ENCODE data around the gene IQGAP2.

The IQGAP2 gene

DNA sequence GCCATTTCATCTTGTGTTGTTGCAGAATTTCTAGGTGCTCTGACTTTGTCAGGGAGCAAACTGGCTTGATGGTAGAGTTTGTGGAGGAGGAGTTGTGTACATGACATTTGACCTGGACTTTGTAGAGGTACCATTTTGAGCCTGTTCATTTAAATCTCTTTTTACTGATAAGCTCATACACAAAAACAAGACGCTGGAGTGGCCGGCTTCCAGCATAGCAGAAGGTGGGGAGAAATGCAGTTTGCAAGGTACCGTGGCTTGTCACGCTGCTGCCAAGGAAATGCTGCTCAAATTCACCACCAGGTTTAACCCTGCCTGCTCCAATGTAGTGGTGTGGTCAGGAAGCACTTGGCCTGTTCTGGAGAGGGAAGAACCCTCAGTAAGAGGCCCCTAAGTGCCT lies 18.9 kb upstream of the IQGAP2 start:
- DNase-seq: no peak

DNA sequence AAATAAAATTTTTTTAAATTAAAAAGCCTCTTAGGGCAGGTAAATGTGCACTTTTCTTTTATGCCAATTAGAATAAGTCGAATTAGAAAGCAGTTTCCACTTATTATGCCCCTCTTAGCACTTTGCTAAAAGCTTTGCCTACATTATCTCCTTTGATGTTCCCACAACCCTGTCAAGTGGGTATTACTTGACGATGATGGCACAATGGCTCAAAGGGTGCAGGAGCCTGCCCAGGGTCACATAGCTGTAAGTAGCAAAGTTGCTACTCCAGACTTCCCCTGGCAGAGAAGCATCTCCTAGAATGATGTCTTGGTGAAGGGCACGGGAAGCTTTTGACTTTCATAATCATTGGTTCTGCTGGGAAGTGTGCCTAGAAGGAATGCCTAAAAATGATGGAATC lies 18.4 kb upstream of the IQGAP2 start:
- no peak for DNase-seq

DNA sequence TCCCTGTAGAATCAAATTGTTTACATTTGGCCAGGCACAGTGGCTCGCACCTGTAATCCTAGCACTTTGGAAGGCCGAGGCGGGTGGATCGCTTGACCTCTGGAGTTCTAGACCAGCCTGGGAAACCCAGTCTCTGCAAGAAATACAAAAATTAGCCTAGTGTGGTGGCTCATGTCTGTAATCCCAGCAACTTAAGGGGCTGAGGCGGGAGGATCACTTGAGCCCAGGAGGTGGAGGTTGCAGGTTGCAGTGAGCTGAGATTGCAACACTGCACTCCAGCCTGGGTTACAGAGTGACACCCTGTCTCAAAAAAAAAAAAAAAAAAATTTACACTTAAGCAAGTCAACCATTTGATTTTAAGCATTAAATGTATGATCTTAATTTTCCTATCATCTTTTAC lies 17.5 kb upstream of the IQGAP2 start:
- no peak for DNase-seq

DNA sequence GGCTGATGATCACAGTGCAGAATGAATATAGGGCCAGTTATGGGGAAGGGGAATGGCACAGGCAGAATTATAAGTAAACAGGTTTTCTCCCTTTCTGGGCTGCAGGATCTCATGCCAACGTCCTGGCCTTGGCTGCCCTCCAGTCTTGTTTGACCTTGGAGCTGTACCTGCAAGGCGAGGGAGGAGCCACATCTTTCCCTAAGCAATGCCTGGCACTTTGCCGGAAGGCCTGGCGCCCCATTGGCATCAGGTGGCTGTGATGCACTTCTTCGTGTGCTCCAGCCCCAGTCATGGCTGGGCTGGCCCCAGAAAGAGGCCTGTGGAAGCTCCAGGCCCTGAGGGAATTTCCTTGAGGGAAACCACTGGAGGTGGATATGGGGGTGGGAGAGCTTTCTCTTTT lies 16.7 kb upstream of the IQGAP2 start:
- no peak for DNase-seq

DNA sequence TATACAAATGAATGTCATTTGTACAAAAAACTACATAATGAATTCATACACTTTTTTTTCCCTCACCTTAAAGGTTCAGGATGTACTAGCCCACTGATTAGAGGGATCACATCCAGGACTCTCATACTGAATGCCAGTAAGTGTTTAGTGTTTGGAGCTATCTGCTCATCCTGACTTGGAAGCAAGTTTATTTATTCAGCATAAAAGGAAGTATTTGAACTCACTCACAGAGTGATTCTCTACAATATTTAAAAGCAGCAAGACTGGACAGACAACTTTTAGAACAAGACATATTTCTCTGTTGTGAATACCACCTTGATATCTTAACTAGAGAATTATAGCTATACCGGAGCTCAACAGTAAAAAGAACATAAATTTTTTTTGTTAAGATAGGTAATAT lies 14.8 kb upstream of the IQGAP2 start:
- no peak for DNase-seq

DNA sequence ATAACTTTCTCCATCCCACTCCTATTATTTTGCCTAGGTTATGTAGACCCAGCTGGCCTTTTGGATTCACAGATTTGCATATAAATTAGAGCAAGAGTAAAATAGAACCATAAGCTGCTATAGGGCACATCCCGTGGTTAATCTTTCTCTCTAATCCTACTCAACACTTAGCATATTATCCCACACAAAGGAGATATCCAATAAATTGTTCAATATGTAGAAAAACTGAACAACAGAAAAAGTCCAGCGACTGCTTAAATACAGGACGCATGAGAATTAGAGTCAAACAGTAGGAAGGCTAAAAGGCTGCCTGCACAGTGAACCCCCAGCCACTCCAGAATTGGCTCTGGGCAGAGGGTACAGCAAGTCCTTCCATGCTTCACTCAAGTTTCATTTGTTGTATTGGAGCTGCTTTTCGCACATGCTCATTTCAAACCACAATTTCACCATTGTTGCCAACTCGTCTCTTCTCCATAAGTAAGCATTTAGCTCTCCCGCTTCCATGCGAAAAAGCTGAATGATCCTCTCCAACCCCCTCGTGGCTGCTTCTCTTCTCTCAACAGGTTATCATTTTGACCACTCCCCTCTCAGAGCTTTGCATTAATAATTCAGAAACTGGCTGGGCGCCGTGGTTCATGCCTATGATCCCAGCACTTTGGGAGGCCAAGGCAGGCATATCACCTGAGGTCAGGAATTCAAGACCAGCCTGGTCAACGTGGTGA lies 14.1 kb upstream of the IQGAP2 start:
- no peak for DNase-seq

DNA sequence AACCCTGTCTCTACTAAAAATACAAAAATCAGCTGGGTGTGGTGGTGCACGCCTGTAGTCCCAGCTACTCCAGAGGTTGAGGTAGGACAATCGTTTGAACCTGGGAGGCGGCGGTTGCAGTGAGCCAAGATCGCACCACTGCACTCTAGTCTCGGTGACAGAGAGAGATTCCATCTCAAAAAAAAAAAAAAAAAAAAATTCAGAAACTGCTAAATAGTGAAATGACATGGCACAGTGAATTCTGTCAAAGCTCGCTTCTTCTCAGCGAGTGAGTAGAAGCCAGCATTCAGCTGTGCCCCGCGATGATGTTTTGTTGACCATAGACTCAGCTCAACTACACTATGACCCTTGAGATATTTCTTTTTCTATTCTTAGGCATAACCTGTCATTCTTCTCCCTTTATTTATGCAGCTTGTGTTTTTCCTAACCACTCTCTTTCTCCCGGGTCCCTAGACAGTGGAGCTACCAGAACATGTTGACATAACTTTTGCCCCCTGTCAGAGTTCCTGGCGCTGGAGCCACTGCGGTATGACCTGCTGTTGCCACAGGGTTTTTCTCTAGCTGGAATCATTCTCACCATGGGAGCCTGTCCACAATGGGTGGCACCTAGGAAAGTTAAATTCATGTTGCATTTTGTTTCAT lies 13.5 kb upstream of the IQGAP2 start:
- no peak for DNase-seq

DNA sequence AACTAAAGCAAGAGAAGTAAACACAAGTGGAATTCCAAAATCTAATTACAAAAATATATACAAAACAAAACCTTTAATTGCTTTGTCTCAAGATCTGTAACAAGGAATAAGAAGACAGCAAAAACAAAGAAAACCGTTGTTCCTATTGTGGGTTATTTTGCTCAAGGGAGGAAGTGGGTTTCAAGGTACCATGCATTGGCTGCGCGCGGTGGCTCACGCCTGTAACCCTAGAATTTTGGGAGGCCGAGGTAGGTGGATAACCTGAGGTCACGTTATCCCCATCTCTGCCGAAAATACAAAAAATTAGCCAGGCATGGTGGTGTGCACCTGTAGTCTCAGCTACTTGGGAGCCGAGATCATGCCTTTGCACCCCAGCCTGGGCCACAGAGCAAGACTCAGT lies 12.1 kb upstream of the IQGAP2 start:
- DNase-seq: no peak

DNA sequence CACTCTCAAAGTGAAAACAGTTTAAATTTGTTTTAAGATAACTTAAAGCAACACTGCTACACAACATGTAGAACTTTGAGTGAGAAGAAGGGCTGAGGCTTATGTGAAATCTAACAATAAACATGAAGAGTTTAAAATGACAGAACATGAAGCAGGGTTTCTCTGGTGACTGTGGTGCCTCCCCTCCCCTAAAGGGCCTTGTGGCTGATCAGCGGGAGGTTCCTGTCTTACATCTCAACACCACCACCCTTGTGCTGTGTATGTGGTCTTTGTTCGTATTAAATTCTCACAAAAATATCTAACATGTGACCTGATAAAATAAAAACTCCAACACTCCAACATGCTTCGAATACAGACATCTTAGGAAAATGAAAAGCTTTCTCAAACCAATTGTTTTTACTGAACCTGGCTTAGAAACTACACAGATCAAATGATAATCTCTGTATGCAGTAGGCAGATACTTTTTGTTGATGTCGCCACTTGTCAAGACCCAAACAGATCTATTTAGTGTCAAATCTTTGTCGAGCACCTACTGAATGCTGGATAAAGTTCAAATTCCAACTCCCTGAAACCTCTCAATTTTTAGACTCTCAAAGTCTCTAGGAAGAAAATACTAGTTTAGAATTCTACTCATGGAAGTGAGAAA lies 9.9 kb upstream of the IQGAP2 start:
- DNase-seq: no peak

DNA sequence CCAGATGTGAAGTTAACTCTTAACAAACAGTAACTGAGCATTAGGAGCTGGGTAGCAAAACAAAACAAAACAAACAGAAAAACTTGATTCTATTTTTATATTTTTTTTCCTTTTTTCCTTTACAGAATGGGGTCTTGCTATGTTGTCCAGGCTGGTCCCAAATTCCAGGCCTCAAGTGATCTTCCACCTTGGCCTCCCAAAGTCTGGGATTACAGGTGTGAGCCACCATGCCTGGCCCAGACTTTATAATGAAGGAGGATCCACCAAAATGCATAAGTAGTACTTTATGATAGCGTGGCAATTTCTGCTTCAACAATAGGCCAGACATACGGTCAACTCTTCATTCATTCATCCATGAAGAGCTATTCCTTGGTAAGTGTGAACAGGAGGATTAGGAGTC lies 5.9 kb upstream of the IQGAP2 start:
- DNase-seq: no peak

DNA sequence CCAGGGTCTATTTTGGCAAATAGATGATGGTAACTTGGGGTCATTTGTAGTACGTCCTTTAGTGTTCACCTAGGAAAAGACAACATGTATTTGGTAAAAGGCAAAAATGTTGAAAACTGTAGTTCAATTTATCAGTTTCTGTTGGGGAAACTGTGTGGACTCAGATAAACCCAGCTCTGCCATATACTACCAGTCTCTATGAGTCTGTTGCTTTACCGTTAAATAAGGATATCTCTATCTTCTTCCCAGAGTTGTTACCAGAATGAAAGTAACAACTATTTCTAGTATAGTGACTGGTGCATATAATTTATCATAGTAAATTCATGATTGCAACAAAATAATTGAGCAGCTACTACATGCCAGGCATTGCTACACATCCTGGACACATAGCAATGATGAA lies 3.8 kb upstream of the IQGAP2 start:
- DNase-seq: no peak

DNA sequence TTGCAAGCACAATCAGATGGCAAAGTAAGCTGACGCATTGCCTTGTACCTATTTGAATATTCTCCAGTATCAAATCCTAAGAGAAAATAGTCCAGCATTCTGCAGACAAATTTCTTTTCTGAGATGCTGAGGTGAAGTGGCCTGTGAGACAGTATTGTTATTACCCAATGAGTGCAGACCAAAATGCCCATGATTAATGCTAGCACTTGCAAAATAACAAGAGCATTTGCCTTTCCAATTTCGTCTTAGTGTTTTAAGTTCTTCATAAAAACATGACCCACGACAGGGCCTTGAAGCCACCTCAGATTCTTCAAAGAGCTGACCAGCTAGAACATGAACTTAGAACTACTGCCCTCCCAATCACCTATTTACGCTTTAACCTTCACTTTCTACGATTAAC lies 2.6 kb upstream of the IQGAP2 start:
- peak; percentile 47 for DNase-seq

DNA sequence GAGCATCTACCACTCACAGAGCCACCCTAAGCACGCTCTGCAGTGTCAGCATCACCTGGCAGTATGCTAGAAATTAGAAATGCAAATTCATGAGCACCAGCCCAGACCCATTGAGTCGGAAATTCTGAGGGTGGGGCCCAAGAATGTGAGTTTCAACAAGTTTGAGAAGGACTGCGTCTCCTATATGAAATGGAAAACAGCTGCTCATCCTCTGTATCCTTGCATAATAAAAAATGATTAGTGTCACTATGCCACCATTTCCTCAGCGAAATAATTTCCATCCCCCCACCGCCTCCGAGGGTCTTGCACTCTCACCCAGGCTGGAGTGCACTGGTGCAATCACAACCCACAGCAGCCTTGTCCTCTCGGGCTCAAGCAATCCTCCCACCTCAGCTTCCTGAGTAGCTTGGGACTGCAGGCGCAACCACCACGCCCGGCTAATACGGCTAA lies 1.3 kb upstream of the IQGAP2 start:
- DNase-seq: peak; percentile 46

DNA sequence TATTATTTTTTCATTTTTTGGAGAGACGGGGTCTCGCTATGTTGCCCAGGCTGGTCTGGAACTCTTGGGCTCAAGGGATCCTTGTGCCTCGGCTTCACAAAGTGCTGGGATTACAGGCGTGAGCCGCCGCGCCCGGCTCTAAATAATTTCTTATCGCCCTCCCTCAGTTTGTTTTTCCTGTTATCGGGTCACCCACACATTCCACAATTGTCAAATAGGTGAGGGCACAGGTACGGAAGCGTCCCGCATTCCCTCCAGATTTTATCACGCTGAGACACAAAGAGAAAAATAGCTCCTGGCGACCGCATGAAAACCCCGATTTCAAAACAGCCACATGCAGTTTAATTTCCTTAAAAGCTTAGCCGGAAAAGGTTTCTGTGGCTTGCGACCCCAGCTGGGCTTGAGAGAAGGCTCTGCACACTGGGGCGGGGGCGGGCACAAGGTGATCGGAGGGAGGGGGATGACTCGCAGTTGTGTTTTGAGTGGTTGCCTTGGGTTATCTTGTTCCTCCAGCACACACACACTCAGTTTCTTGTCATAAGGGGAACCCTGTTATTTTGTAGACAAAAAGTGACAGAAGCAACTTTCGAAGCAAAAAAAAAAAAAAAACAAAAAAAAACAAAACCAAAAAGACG lies 717 bp upstream of the IQGAP2 start:
- DNase-seq: peak; percentile 86

DNA sequence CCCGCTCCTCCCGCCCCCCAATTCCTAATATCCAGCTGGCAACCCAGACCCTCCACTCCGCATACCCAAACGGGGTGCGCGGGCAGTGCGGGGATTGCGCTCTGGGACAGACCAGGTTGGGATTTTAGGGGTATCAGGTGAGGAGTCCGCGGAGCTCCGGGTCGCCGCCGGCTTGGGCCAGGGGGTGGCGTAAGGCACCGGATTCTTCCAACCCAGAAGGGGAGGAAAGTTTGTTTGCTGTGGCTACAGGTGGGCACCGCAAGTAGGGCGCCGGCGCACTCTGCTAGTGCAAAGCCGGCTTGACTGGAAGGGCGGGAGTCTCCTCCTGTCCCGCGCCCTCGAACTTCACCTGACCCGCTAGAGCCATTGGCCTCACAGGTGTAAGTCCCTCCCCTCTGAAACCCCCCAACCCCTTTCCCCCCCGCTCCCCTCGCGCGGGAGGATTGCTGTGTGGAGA lies 709 bp downstream of the IQGAP2 start:
- peak; percentile 40 for DNase-seq

DNA sequence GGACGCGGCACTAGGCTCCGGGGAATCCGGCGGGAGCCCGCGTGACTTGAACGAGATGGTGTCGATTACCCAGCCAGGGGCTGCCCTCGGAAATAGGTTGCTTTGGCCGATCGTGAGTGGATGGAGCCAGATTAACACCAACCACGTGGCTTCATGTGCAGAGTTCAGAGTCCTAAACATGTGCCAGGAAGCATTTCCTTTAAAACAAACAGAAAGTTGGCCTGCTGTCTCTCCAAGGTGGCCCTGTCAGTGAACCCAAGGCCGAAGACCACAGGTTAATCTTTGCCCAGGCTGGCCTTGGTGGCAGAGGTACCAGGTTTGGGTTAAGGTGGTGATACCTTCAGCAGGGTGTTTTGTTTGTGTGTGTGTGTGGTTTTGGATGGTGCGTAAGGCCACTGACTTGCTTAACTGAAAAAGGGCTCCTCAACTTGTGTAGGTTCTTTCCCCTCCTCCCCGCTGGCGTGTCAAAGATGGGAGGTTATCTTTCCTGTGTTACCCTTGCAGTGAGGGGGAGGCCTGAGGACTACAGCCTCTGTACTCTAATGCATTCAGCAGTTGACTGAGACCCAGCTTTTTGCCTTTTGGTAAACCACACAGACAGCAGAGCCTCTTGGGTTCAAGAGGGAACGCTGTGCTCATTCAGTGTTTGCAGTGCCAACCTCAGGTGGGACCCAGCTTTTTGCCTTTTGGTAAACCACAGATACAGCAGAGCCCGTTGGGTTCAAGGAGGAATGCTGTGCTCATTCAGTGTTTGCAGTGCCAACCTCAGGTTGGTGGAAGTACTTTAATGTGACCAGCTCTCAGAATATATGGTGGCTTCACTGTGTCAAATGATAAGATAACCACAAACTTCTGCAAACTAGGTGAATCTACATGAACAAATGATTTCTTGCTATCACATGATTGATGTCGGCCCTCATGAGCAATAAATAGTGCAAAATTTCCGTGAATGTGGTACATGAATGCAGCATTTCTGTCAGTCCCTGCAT lies 1.4 kb downstream of the IQGAP2 start:
- DNase-seq: peak; percentile 62

DNA sequence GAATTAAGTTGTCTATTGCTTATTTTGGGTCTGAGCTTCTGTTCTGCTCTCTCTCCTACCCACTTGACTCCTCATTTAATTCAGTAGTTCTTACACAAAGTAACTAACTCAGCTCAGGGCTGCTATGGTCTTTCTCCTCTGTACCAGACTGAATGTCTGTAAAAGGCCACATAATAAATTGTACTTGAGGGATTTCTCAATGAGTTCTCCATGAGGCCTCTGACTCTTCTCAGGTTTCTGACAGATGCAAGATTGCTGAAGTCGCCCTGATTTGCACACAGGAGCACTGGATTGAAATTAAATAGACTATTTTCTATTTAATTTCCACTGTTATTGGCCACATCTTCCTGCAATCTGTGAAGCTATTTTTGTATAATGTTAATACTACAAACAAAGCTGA lies 2.9 kb downstream of the IQGAP2 start:
- DNase-seq: peak; percentile 49

DNA sequence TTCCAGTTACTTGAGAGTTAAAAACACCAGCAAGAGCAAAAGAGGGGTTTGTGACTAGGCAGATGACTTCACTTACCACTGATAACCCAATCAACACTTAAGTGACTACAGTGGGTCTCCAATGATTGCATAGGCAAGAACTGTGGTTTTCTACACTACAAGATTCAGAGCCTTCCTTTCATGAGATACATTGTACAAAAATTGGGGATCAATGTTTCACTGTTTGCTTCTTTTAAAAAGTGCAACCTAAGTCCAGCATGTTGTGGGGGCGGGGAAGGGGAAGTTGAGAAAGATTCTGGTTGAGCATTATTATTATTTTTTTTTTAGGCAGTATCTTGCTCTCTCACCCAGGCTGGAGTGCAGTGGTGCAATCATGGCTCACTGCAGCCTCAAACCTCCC lies 3.6 kb downstream of the IQGAP2 start:
- DNase-seq: peak; percentile 66

DNA sequence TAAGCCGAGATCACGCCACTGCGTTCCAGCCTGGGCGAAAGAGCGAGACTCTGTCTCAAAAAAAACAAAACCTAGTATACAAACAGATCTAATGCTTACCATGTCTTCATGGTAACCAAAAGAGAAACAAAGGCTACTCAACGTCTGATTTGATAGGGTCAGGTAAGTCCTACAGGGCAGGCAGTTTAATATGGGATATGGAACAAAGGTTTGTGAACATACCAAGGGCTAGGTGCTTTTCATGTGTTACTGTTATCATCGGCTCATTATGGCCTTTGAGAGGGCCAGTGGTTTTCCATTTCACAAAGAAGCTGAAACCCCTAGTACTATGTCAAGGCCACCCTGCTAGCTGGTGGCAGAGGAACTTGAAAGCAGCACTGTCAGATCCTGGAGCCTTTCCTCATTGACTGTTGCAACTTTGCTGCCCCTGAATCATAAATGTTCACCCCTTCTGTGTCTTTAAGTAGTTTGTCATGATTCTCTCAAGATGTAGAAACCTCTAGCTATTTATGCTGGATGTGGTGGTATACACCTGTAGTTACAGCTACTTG lies 5.1 kb downstream of the IQGAP2 start:
- peak; percentile 75 for DNase-seq

DNA sequence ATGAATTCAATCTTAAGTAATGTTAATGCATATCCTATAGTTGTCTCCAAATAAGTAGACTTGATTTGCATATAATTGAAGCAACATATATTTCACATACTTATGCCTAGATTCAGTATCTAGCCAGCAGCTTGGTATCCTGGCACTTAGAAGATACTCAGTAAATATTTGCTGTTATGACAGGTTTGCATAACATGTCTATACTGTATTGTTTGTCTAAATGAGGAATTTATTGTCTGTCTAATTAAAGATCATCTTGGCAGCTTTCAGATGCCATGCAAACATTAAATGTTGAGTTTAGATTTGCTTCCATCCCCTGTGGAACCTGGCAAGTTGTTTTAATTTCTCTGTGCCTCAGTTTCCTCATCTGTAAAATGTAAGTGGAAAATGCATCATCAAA lies 9.4 kb downstream of the IQGAP2 start:
- DNase-seq: no peak

DNA sequence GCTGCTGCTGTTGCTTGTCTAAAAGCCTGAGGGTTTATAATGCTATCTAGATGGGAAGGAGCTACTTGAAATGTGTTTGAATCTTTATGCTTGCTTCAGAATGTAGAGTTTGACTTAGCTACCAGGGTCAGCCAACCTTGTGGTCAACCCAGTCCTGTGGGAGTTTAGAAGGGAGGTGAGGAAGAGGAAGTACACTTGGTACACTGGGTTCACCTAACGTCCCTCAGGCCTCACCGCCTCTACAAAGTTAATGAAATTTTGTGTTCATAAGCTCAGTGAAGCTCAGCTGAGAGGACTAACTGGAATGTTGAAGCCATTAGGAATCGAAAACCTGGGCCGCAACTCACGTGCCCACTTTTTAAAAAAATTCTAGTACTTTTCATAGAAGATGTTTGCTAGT lies 10.7 kb downstream of the IQGAP2 start:
- DNase-seq: no peak

DNA sequence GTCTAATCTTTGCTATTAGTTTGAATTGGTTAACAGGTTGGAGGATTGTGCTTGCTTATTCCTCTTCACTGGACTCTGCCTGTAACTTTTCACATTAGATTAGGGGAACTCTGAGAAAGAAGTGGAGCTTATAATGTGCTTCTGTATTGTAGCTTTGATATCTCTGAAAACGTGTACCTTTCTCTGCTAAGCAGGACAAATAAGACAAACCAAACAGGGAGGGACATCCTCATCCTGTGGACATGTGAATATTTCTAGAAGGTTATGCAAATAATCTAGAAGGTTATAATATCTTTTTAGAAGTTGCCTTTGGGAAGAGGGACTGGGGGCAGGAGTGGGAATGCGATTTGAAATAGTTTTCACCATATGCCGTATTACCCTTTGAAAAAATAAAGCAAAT lies 11.7 kb downstream of the IQGAP2 start:
- DNase-seq: no peak

Measured in suppressor macrophage treated with lipopolysaccharide for 4 hours (primary cell).